ENCODE measurements around the gene DNAI7. TPM values are rescaled to one million over a fixed set of nuclear protein-coding genes. Genes with fewer than 3 reads are reported as not detected.

The DNAI7 gene
- polyA plus RNA-seq, 3 donors = 4.4 to 10.2 (median 6.3) TPM

DNA sequence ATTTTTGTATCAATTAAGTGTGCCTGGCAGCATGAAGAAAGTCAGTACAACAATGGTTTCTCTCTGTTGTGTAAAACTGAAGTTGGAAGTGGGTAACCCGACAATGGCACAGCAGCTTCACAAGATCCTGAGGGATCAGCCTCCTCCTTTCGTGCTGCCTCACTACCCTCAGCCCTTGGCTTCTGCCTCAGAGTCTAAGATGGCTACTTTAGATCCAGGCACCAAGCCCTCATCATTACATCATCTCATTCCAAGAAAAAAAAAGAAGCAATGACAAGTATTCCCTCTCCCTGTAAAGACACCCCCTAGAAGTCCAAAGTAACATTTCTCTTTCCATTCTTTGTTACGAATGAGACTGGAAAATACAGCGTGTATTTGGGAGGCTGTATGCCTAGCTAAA is 92.6 kb downstream of the DNAI7 start:
- no peak for DNase-seq

DNA sequence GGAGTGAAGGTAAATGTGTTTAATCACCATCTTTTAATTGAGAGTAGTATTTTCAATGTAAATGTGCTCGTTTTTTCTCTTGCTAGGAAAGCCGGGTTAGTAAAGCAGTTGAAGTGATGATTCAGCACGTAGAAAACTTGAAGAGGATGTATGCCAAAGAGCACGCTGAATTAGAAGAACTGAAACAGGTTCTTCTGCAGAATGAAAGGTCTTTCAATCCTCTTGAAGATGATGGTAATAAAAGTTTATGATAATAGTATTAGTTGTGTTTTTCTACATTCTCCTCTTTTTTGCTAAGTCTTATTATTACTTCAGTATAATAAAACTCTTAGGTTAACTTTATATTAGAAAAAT is 93.9 kb downstream of the DNAI7 start:
- DNase-seq = no peak

DNA sequence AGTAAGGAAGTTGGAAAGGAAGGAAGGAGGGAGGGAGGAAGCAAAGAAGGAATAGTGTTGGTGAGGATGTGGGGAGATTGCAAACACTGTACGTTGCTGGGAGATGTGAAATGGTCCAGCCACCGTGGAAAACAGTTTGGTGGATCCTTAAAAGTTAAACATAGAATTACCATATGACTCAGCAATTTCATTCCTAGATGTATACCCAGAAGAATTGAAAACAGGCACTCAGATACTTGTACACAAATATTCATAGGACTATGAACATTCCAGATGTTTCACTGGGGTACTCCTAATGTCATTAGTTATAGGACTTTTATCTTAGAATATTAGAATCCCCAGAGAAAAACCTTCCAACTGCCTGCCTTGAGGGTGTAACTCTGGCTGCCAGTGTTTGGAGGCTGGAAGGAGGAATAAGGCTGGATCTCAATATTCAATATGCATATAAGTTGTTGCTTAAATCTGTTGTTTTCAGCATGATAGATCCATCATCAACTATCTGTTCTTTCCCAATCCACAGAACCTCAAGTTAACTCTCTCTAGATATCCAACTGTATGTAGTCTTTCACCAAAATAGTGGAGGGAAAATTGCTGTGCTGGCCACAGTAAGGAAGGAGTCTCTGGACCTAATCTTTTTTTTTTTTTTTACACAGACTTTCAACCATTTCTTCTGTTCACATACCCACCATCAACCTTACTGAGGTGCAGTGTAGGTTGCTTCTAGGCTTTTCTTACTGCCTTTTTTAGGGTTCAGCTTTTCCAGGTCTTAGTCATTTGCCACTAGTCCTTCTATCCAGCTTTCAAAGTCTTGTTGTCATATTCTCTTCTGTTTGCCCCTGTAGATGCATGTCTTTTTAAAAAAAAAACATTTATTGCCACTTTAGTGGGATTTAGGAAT is 94.5 kb downstream of the DNAI7 start:
- DNase-seq = no peak

DNA sequence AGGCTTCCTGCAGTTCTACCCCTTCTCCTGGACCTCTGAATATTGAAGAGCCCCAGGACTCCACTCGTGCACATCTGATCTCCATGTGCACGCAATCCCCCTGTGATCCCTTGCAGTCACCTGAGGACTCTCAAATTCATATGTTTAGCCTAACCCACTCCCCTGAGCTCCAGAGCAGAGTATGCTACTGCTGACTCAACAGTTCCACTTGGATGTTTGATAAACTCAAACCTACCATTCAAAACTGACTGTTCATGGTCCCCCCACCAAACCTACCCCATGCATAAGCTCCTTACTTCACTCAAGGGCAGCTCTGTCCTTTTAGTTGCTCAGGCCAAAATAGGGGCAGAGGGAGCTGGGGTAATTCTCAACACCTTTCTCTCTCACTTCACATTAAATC is 96.0 kb downstream of the DNAI7 start:
- no peak for DNase-seq

DNA sequence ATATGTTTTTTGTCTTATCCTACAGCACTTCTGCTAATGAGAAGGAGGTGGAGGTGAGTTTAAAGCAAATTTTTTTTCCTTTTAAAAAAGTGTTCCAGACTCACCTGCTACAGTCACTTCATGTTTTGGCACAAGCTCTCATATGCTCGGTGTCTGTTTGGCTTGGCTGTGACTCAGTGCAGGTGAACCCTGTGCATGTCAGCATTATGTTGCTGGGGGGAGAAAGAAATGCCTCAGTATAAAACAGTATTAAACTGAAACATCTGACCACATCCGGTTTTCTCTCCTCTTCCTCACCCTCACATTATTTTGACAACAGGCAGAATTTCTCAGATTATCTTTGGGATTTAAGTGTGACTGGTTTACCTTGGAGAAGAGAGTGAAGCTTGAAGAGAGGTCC is 105.2 kb downstream of the DNAI7 start:
- no peak for DNase-seq

DNA sequence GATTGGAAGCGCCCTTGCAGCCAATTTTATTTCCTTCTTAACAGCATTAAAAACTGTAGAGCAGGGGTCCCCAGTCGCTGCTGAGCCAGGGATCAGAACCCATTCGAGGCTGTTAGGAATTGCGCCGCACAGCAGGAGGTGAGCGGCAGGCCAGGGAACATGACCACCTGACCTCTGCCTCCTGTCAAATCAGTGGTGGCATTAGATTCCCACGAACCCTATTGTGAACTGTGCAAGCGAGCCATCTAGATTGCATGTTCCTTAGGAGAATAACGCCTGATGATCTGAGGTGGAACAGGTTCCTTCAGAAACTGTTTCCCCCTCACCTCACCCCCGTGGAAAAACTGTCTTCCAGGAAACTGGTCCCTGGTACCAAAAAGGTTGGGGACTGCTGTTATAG is 107.4 kb downstream of the DNAI7 start:
- DNase-seq = no peak

DNA sequence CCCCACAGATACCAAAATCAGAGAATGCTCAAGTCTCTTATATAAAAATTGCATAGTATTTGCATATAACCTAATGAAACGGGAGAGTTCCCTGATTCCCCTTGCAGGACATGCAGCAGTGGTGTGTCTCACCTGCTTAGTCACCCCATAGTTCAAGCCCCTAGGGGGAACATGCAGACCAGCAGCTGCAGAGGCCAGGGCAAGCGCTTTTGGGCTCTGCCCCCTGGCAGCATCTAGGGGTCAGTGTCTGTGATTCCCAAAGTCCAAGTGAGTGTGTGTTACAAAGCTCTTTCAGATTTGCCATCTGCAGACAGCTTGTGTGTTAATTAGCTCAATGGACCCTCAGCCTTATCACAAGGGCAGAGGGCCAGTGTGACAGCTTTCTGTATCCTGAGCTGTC is 110.1 kb downstream of the DNAI7 start:
- DNase-seq = no peak

DNA sequence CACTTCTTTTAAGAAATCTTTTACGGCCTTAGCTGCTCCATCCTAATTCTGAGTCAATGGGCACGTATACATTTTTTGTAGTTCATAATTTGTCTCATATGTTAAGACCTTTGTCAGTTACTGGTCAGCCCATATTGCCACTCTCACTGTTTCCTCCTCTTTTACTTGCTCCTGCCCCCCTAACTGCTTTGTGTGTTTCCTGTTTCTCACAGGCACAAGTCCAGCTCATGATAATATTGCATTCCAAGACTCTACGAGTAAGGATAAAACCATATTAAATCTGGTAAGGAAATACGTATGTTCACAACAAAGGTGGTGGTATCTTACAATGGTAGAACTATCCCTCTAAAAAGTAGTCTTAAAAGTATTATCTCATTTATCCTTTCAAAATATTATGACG is 111.7 kb downstream of the DNAI7 start:
- DNase-seq = no peak

DNA sequence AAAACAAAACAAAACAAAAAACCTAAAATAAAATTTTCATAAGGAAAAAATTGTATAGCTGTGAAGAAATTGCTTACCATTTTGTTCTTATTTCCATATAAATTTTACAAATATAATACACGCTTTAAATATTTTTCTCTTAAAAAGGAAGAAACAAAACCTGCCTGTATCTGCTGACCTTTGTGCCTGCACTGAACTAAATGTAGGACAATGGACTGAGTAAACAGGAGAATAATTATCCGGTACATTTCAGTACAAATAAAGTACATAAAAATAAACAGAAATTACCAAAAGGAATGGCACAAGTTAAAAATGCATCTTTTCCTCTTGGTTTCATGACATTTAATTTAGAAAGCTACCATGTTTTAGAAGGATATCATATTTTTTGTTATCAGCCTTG is 112.3 kb downstream of the DNAI7 start:
- DNase-seq = no peak

DNA sequence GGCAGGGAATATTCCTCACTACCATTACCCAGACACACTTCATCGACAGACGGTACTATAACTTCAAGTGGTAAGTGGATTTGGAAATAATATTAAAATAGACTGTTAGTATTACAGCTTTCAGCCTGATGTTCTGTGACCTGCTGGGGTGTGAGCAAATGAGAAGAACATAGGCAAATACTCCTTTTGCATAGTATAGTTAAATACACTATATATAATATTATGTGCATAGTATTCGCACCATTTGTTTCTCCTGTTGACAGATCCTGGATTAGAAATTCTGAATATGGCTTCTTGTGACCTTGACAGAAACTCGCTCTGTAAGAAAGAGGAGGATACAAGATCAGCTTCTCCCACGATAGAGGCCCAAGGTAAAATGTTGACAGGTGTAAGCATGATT is 115.6 kb downstream of the DNAI7 start:
- no peak for DNase-seq

DNA sequence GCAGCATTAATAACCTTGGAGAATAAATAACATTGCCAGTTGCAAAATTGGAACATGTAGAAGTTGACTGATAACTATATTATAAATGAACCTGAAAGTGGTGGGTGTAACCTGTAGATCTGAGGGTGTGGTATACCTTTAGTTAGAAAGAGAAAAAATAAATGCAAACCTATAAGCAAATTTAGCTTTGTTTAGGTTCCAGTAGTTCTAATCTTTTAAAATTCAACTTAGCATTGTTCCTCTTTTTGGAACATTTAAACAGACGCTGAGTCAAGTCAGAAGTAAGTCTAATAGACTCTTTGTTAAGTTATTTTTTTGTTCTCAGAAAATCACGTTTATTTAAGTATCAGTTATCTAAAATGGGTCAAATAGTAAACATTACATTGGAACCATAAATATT is 120.0 kb downstream of the DNAI7 start:
- DNase-seq = no peak

DNA sequence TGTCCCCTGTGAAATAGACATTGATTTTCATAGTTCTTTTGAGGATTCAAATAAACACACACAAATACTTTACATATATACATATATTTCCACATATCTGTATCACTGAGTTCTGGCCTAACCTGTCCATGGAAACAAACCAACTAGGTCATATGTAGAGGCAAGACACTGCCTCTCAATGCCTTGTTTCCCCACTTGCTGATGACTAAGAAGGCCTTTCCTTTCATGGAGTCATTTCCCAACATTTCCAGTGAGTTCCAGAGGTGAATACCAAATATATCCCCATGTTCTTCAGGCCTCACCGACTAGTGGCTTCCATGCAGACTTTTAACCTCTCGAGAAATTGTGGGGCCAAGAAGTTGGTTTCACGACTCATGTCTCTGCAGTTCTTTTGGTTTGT is 120.8 kb downstream of the DNAI7 start:
- DNase-seq = no peak

DNA sequence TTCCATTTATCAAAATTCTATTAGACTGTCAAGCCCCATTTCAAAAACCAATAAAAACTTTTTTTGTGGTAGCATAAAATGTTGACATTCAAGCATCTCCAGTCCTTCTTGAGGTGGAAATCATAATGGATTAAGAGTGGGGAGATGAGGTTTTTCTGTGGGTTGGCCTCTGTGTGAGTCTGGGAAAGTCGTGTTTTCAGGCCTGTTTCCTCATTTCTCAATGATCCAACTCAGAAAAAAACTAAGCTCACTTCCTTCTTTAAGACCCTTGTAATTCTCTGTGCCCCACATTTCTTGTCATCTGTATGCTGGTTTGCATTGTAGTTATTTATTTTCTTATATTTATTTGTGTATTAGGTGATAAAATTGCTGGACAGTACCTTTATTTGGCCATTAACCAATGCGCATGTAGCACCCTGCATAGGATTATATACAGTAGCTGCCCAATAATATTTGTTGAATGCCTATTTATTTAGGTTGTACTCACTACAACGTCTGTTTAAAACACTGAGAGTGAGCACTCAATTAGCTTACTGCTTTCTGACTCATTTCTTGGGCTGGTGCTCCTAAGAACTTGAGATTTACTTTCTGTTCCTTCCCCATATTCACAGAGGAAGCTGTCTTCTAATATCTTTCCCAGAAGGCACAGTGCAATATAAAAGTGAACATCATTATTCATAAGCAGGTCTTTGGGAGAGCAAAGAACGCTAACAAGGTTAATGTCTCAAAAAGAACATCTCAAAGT is 121.9 kb downstream of the DNAI7 start:
- no peak for DNase-seq

DNA sequence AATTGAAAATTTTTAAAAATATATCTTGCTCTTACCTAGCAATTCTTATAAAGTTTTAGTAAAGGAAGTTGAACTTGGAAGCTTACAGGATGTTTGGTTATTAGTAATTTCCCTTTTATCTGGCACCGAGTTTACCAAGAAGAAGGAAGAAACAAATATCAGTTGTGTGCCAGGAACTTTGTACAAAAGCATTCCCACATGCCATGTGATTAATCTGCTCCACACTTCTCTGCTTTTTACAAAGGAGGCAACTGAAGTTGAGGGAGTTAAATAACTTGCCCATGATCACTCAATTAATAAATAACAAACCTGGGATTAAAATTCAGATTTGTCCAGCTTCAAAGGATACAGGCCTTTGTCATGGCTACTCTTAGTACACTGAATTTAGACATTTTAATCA is 123.6 kb downstream of the DNAI7 start:
- DNase-seq = no peak

DNA sequence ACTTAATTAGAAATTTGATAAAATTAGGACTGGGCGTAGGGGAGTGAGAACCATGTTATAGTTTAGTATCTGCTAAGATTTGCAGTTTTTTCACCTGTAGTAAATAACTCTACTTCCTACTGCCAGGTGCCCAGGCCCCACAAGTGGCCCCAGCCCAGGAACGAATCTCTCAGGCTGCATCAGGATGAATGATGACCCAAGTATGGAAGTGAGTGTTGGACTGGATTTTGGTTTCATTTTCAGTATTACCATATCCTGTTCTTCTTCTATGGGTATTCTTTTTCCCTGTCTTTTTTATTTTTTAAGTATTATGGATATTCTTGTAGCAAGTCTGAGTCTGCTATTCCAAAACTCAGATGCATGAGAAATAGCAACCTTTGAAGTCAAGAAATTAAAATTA is 125.7 kb downstream of the DNAI7 start:
- DNase-seq = no peak

DNA sequence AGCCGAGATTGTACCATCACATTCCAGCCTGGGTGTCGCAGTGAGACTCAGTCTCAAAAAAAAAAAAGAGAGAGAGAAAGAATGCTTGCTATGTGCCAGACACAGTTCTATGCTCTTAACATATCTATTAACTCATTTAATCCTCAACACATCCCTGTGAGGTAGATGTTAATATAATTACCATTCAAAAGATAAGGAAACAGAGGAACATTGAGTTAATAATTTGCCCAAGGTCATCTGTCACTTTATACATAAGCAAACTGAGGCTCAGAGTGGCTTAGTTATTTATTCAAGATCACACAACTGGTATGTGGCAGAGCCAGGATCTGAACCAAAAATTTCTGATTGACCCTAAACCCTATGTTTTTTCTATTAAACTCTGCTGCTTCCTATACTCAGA is 129.9 kb downstream of the DNAI7 start:
- no peak for DNase-seq

DNA sequence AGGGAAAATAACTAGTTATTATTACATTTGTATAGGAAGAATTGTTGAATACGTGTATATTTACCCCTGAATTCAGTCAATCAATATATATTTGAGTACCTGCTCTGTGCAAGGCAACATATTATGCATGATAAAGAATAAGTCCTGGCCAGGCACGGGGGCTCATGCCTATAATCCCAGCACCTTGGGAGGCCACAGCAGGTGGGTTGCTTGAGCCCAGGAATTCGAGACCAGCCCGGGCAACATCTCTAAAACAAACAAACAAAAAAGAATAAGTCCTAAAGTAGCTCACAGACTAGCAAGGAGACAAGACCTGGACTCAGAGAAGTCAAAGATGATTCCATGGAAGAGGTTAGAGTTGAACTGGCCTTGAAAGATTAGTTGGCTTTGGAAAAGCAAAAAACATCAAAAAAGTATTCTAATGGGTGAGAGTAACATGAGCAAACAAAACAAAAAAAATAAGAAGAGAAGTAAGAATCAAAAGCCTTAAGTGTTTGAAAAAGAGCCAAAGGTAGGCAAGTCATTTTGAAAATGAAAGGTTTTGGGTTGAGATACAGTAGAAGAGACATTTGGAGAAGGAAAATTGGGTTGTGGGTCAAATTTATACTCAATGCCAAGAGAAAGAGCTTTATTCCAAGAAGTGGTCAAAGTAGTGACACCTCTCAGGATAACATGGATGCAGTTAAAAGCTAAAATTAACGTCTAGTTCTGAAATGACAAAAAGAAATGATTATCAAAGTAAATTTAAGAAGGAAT is 130.9 kb downstream of the DNAI7 start:
- no peak for DNase-seq

DNA sequence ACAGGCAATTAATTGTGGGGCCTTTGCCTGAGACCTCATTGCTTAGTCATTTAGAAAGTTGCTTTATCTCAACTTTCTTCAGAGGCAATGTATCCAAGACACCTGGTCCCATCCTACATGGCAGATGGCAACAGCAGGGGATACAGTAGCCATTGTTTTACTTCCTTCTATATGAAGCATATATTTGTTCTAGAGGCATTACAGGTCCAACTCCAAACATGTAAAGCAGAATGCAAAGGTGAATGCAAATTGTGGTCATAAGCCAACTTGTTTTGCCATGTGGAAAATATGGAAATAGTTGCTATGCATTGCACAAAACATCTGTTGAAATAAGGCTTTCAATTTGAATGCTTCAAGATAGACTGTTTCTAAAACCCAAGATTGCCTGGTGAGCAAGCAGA is 136.3 kb downstream of the DNAI7 start:
- DNase-seq = no peak
